A549 (cell line): ENCODE measurements around the gene LENG1.

ENCODE experiments used
- ATOH8 ChIP-seq: fragments of 250-450 bp; sonication (Bioruptor Pico); IDR thresholded peaks from 2 replicates; pipeline ENCODE4 v1.5.0; 2020; ENCODE audit warnings: low read depth, mild to moderate bottlenecking, moderate library complexity
- BHLHE40 ChIP-seq: IDR thresholded peaks from 2 replicates; pipeline ENCODE4 v1.6.1; 2012; ENCODE audit warnings: low read depth, low read length, inconsistent platforms
- CEBPB ChIP-seq, 2 experiments: fragments of >200 bp in 1 of 2; sonication (Bioruptor Twin) in 1 of 2; formaldehyde crosslinking in 1 of 2; IDR thresholded peaks; 2 replicates each; pipeline ENCODE4 v1.6.1; 2012 to 2016
- CHD4 ChIP-seq: fragments of 200-600 bp; sonication (generic); IDR thresholded peaks from 2 replicates; pipeline ENCODE4 v1.6.1; 2016; ENCODE audit warnings: antibody characterized with exemption, mild to moderate bottlenecking, borderline replicate concordance
- CTCF ChIP-seq: fragments of >200 bp; sonication (Bioruptor Twin); formaldehyde crosslinking; IDR thresholded peaks from 3 replicates; pipeline ENCODE4 v1.5.1; 2016
- JUN ChIP-seq, 2 experiments: fragments of >200 bp; sonication (Bioruptor Twin); formaldehyde crosslinking; IDR thresholded peaks; 2 replicates in 1 of 2; 3 replicates in 1 of 2; pipeline ENCODE4 v1.6.1; 2016 to 2017
- JUNB ChIP-seq: fragments of >200 bp; sonication (Bioruptor Twin); formaldehyde crosslinking; IDR thresholded peaks from 2 replicates; pipeline ENCODE4 v1.6.1; 2016
- KDM1A ChIP-seq: fragments of 200-600 bp; sonication (generic); IDR thresholded peaks from 2 replicates; pipeline ENCODE4 v1.6.1; 2016; ENCODE audit warnings: low read depth, mild to moderate bottlenecking
- MAX ChIP-seq: IDR thresholded peaks from 2 replicates; pipeline ENCODE4 v1.6.1; 2012
- PBX3 ChIP-seq: IDR thresholded peaks from 2 replicates; pipeline ENCODE4 v1.6.1; 2012
- RAD21 ChIP-seq, 2 experiments: fragments of >200 bp in 1 of 2; sonication (Bioruptor Twin) in 1 of 2; formaldehyde crosslinking in 1 of 2; IDR thresholded peaks in 1 of 2; conservative IDR thresholded peaks in 1 of 2; 2 replicates in 1 of 2; 3 replicates in 1 of 2; pipeline ENCODE4 v1.6.1; 2012 to 2018; ENCODE audit warnings: inconsistent platforms in 1 of 2
- USF2 ChIP-seq: fragments of 450-650 bp; IDR thresholded peaks from 2 replicates; pipeline ENCODE4 v1.6.1; 2014; ENCODE audit warnings: antibody characterized with exemption
- ZC3H11A ChIP-seq: fragments of 450-650 bp; IDR thresholded peaks from 2 replicates; pipeline ENCODE4 v1.6.1; 2014; ENCODE audit warnings: antibody characterized with exemption, mild to moderate bottlenecking

GRCh38 chr19:54206831-54207177 is 47.3 kb upstream of the LENG1 start:
- TF ChIP-seq USF2 (no peak), JUNB (no peak), CHD4 (no peak), ZC3H11A (no peak), CTCF (no peak), CEBPB (IDR thresholded peaks at IDR 0.05) (no peak), MAX (0 out of 2 replicates have a peak, but pooled peaks have one; percentile 26), PBX3 (no peak), KDM1A (no peak), BHLHE40 (no peak), RAD21 (conservative IDR thresholded peaks at IDR 0.05 in 1 of 2, IDR thresholded peaks at IDR 0.05 in 1 of 2) (no peak), JUN (IDR thresholded peaks at IDR 0.05) (no peak), ATOH8 (CRISPR knock-in tag) (no peak)
